Transverse colon (tissue), 4 donors: Measurements from ENCODE around the gene HOXA4. TPM values are rescaled to one million over a fixed set of nuclear protein-coding genes. Genes with fewer than 3 reads are reported as not detected.

Source experiments
- DNase-seq: peaks from one replicate; pipeline ENCODE4 v3.0.0-alpha.2; 2019
- H3K27ac ChIP-seq, 4 donors: fragments of 200-600 bp; sonication (generic); 2 replicates each; pipeline ENCODE4 v1.5.1; 2016 to 2018; ENCODE audit warnings: inconsistent platforms in 4 of 4
- H3K27me3 ChIP-seq: fragments of 200-600 bp; sonication (generic); 2 replicates; pipeline ENCODE4 v1.5.1; 2017; ENCODE audit warnings: inconsistent platforms
- H3K36me3 ChIP-seq, 4 donors: fragments of 200-600 bp; sonication (generic); 2 replicates each; pipeline ENCODE4 v1.5.1; 2017 to 2019; ENCODE audit warnings: inconsistent platforms in 4 of 4
- H3K4me1 ChIP-seq, 4 donors: fragments of 200-600 bp; sonication (generic); 2 replicates each; pipeline ENCODE4 v1.5.1; 2017 to 2020; ENCODE audit warnings: inconsistent platforms in 4 of 4
- H3K4me3 ChIP-seq, 4 donors: fragments of 200-600 bp; sonication (generic); 1 replicate in 1 of 4; 2 replicates in 3 of 4; pipeline versions ENCODE4 v1.5.1 to v1.6.1; 2017 to 2019; ENCODE audit warnings: inconsistent platforms in 4 of 4
- H3K9me3 ChIP-seq, 2 donors: fragments of 200-600 bp; sonication (generic); 2 replicates each; pipeline ENCODE4 v1.5.1; 2017 to 2019; ENCODE audit warnings: inconsistent platforms in 2 of 2
- CTCF ChIP-seq, 5 experiments: fragments of 200-600 bp in 3 of 5; fragments of 450-650 bp in 2 of 5; sonication (generic) in 3 of 5; IDR thresholded peaks; 1 replicate in 2 of 5; 2 replicates in 3 of 5; pipeline ENCODE4 v1.5.1; 2016 to 2017; ENCODE audit warnings: antibody characterized with exemption in 5 of 5, inconsistent platforms in 3 of 5, mild to moderate bottlenecking in 2 of 5, moderate library complexity in 1 of 5
- EP300 ChIP-seq: sonication (generic); formaldehyde crosslinking; IDR thresholded peaks from one replicate; pipeline ENCODE4 v1.6.1; 2017; ENCODE audit warnings: antibody characterized with exemption, low read depth
- POLR2A ChIP-seq: fragments of 450-650 bp; IDR thresholded peaks from one replicate; pipeline ENCODE4 v1.6.1; 2016; ENCODE audit warnings: antibody characterized with exemption, mild to moderate bottlenecking, moderate library complexity
- POLR2AphosphoS5 ChIP-seq, 3 donors: sonication (generic); formaldehyde crosslinking; IDR thresholded peaks; one replicate each; pipeline ENCODE4 v1.6.1; 2016; ENCODE audit warnings: antibody characterized with exemption in 3 of 3
- WGBS, 2 donors: methylation state at CpG; one replicate each; pipeline ENCODE4 v1.1.5; 2018; ENCODE audit warnings: low coverage in 1 of 2; 5-methylcytosine and 5-hydroxymethylcytosine counted together
- in situ Hi-C, 4 donors: fragments of 200-750 bp; cut with MboI; loops; one replicate each; pipeline versions ENCODE4 v1.15.0 to v1.15.1; 2017; ENCODE audit warnings: low sequenced_read_pairs in 3 of 4, low pct_ligation_motif_present in 1 of 4, low pct_unique_long_range_greater_than_20kb in 1 of 4
- intact Hi-C: fragments of 100-400 bp; cut with DNase I; formaldehyde crosslinking; loops from one replicate; pipeline ENCODE4 v1.15.1; 2023; ENCODE audit warnings: low total_unique reads
- total RNA-seq, 4 donors: library from RNA; depleted of rRNA; stranded (reverse); fragments of >200 nt; gene quantifications; one replicate each; pipeline ENCODE4 v1.1.0, GENCODE V29; 2016

HOXA4 gene
- total RNA-seq, 4 donors from 2014 or later, result 3.5 to 42.4 (median 10.6) TPM

- no peaks in the 10 kb centered on the region for H3K27me3 ChIP-seq
- 20 to 40% methylated on average over 1 to 44 of the region's 44 CpGs for WGBS, 2 donors
- H3K9me3 ChIP-seq, result no peaks in the 10 kb centered on the region
- no peaks in the 10 kb centered on the region for H3K36me3 ChIP-seq
- H3K4me3 ChIP-seq, result peak overlapping the region in 3 of 4 donors; percentile 21 to 36 (median 25)
- intact Hi-C loops (loop anchor here (5.0 kb wide), 1 partner anchor 41 kb away; the partner anchor contains the start of gene HOXA6), in situ Hi-C loops (no loop called here)
- TF ChIP-seq POLR2AphosphoS5 (IDR thresholded peaks at IDR 0.05) (peak in 1 of 3 donors; percentile 3), EP300 (no peak), POLR2A (peak; percentile 23)
- H3K27ac ChIP-seq, result peak overlapping the region; percentile 90 to 96 (median 92)
- DNase-seq, result no peak
- peaks cover 3 to 91% (median 37%) of the 10 kb centered on the region in 4 donors for H3K4me1 ChIP-seq
Observed at GRCh38 chr7:27106181-27106900, 24.2 kb downstream of the HOXA4 start.

GRCh38 chr7:27105301-27106031 lies 25.1 kb downstream of the HOXA4 start:
- Histone ChIP-seq H3K27me3 (no peaks in the 10 kb centered on the region), H3K4me3 (no peak overlapping the region), H3K4me1 (peaks cover 3 to 88% (median 35%) of the 10 kb centered on the region in 4 donors), H3K36me3 (no peaks in the 10 kb centered on the region), H3K9me3 (no peaks in the 10 kb centered on the region), H3K27ac (peak overlapping the region; percentile 90 to 96 (median 92))
- in situ Hi-C loops (no loop called here), intact Hi-C loops (loop anchor here (5.0 kb wide), 1 partner anchor 42 kb away; the partner anchor contains the start of gene HOXA6)
- WGBS, 2 donors, result 79 to 81% methylated on average over 13 of the region's 13 CpGs
- DNase-seq, result no peak
- TF ChIP-seq CTCF (IDR thresholded peaks at IDR 0.05) (no peak), EP300 (no peak), POLR2AphosphoS5 (IDR thresholded peaks at IDR 0.05) (no peak), POLR2A (no peak)

GRCh38 chr7:27104341-27105058 lies 26.1 kb downstream of the HOXA4 start:
- TF ChIP-seq POLR2A (no peak), POLR2AphosphoS5 (IDR thresholded peaks at IDR 0.05) (no peak), CTCF (IDR thresholded peaks at IDR 0.05) (no peak), EP300 (no peak)
- in situ Hi-C loops, result no loop called here
- Histone ChIP-seq H3K36me3 (no peaks in the 10 kb centered on the region), H3K4me1 (peaks cover 8 to 88% (median 36%) of the 10 kb centered on the region in 4 donors), H3K4me3 (no peak overlapping the region), H3K9me3 (no peaks in the 10 kb centered on the region), H3K27me3 (no peaks in the 10 kb centered on the region), H3K27ac (peak overlapping the region; percentile 90 to 96 (median 92))
- DNase-seq, result no peak
- 66 to 74% methylated on average over 7 to 13 of the region's 13 CpGs for WGBS, 2 donors
- intact Hi-C loops, result loop anchor here (5.0 kb wide), 1 partner anchor 43 kb away; the partner anchor contains the start of gene HOXA6

- DNase-seq, result peak; percentile 53
- 32 to 38% methylated on average over 5 to 35 of the region's 35 CpGs for WGBS, 2 donors
- intact Hi-C loops (no loop called here), in situ Hi-C loops (no loop called here)
- Histone ChIP-seq H3K4me3 (peak overlapping the region in 3 of 4 donors; percentile 17 to 49 (median 43)), H3K27me3 (no peaks in the 10 kb centered on the region), H3K27ac (peak overlapping the region; percentile 90 to 96 (median 92)), H3K9me3 (no peaks in the 10 kb centered on the region), H3K36me3 (no peaks in the 10 kb centered on the region), H3K4me1 (peaks cover 8 to 86% (median 38%) of the 10 kb centered on the region in 4 donors)
- TF ChIP-seq POLR2AphosphoS5 (IDR thresholded peaks at IDR 0.05) (peak in 2 of 3 donors; percentile 14 to 15), POLR2A (no peak)
Observed at GRCh38 chr7:27103489-27104226, 26.9 kb downstream of the HOXA4 start.
